Skeletal muscle tissue (tissue), 4 donors: ENCODE results near the gene ZHX3. TPM values are rescaled to one million over a fixed set of nuclear protein-coding genes. Genes with fewer than 3 reads are reported as not detected.
A peak's percentile ranks its signal among the peaks of the same experiment; 100 is the strongest.

Experiments
- H3K27ac ChIP-seq: one replicate; pipeline ENCODE4 v1.7.0; 2013; ENCODE audit warnings: mild to moderate bottlenecking, low read depth, low read length, inconsistent platforms
- H3K27me3 ChIP-seq, 3 donors: one replicate each; pipeline ENCODE4 v1.7.0; 2013; ENCODE audit warnings: low read length in 3 of 3; ENCODE audit not compliant: control insufficient read depth in 3 of 3, insufficient read depth in 3 of 3
- H3K36me3 ChIP-seq, 3 donors: one replicate each; pipeline ENCODE4 v1.7.0; 2013; ENCODE audit warnings: low read length in 3 of 3; ENCODE audit not compliant: control insufficient read depth in 3 of 3, insufficient read depth in 3 of 3
- H3K4me1 ChIP-seq, 3 donors: one replicate each; pipeline ENCODE4 v1.7.0; 2013; ENCODE audit warnings: low read length in 3 of 3, mild to moderate bottlenecking in 3 of 3; ENCODE audit not compliant: control insufficient read depth in 3 of 3, insufficient read depth in 3 of 3
- H3K4me3 ChIP-seq, 3 donors: one replicate each; pipeline ENCODE4 v1.7.0; 2013; ENCODE audit warnings: low read length in 3 of 3
- H3K9ac ChIP-seq, 3 donors: one replicate each; pipeline ENCODE4 v1.7.0; 2013; ENCODE audit warnings: low read length in 3 of 3, mild to moderate bottlenecking in 3 of 3, moderate library complexity in 2 of 3, low read depth in 1 of 3
- H3K9me3 ChIP-seq, 3 donors: one replicate each; pipeline ENCODE4 v1.7.0; 2013; ENCODE audit warnings: low read length in 3 of 3; ENCODE audit not compliant: control insufficient read depth in 3 of 3
- total RNA-seq: library from RNA; depleted of rRNA; stranded (reverse); fragments of >200 nt; gene quantifications from one replicate; pipeline ENCODE4 v1.2.3, GENCODE V29; 2014
- donor health status: Osteomylitis.

Gene ZHX3
- total RNA-seq, 1 donor from 2014 or later: 4.7 TPM

GRCh38 chr20:41187668-41188067, 129.9 kb downstream of the ZHX3 start:
- H3K27me3 ChIP-seq: no peaks in the 10 kb centered on the region
- peaks cover 13 to 26% (median 25%) of the 10 kb centered on the region in 3 donors for H3K4me1 ChIP-seq
- peaks cover 0 to 6% (median 0%) of the 10 kb centered on the region in 3 donors for H3K9me3 ChIP-seq
- no peak overlapping the region for H3K9ac ChIP-seq
- no peak overlapping the region for H3K4me3 ChIP-seq
- peaks cover 5 to 12% (median 8%) of the 10 kb centered on the region in 3 donors for H3K36me3 ChIP-seq
- H3K27ac ChIP-seq: no peak overlapping the region

- no peak overlapping the region for H3K4me3 ChIP-seq
- no peaks in the 10 kb centered on the region for H3K27me3 ChIP-seq
- H3K36me3 ChIP-seq: peaks cover 6 to 10% (median 8%) of the 10 kb centered on the region in 3 donors
- H3K9ac ChIP-seq: peak overlapping the region in 1 of 3 donors; percentile 64
- H3K9me3 ChIP-seq: no peaks in the 10 kb centered on the region
- H3K27ac ChIP-seq: no peak overlapping the region
- H3K4me1 ChIP-seq: peaks cover 4 to 16% (median 15%) of the 10 kb centered on the region in 3 donors
Measured at GRCh38 chr20:41185013-41185757, 132.3 kb downstream of the ZHX3 start.

GRCh38 chr20:41183831-41184230, 133.7 kb downstream of the ZHX3 start:
- no peaks in the 10 kb centered on the region for H3K9me3 ChIP-seq
- H3K27me3 ChIP-seq: no peaks in the 10 kb centered on the region
- no peak overlapping the region for H3K4me3 ChIP-seq
- no peak overlapping the region for H3K27ac ChIP-seq
- peaks cover 6 to 10% (median 8%) of the 10 kb centered on the region in 3 donors for H3K36me3 ChIP-seq
- H3K9ac ChIP-seq: peak overlapping the region in 1 of 3 donors; percentile 16
- peaks cover 8 to 23% (median 20%) of the 10 kb centered on the region in 3 donors for H3K4me1 ChIP-seq

GRCh38 chr20:41183391-41183790, 134.1 kb downstream of the ZHX3 start:
- peak overlapping the region in 1 of 3 donors; percentile 3 for H3K9ac ChIP-seq
- H3K9me3 ChIP-seq: no peaks in the 10 kb centered on the region
- no peaks in the 10 kb centered on the region for H3K27me3 ChIP-seq
- H3K36me3 ChIP-seq: peaks cover 6 to 10% (median 8%) of the 10 kb centered on the region in 3 donors
- no peak overlapping the region for H3K4me3 ChIP-seq
- no peak overlapping the region for H3K27ac ChIP-seq
- peaks cover 13 to 27% (median 24%) of the 10 kb centered on the region in 3 donors for H3K4me1 ChIP-seq

- no peaks in the 10 kb centered on the region for H3K9me3 ChIP-seq
- H3K4me1 ChIP-seq: peaks cover 21 to 36% (median 33%) of the 10 kb centered on the region in 3 donors
- no peak overlapping the region for H3K9ac ChIP-seq
- peaks cover 6 to 10% (median 8%) of the 10 kb centered on the region in 3 donors for H3K36me3 ChIP-seq
- H3K27ac ChIP-seq: no peak overlapping the region
- H3K27me3 ChIP-seq: no peaks in the 10 kb centered on the region
- no peak overlapping the region for H3K4me3 ChIP-seq
Measured at GRCh38 chr20:41182296-41183212, 135.0 kb downstream of the ZHX3 start.

- H3K36me3 ChIP-seq: peaks cover 6 to 12% (median 10%) of the 10 kb centered on the region in 3 donors
- no peaks in the 10 kb centered on the region for H3K9me3 ChIP-seq
- H3K4me1 ChIP-seq: peaks cover 28 to 46% (median 42%) of the 10 kb centered on the region in 3 donors
- no peak overlapping the region for H3K27ac ChIP-seq
- H3K9ac ChIP-seq: no peak overlapping the region
- no peaks in the 10 kb centered on the region for H3K27me3 ChIP-seq
- H3K4me3 ChIP-seq: no peak overlapping the region
Measured at GRCh38 chr20:41181567-41181966, 136.0 kb downstream of the ZHX3 start.

GRCh38 chr20:41180599-41181333, 136.8 kb downstream of the ZHX3 start:
- Histone ChIP-seq H3K27ac (no peak overlapping the region), H3K9ac (no peak overlapping the region), H3K9me3 (no peaks in the 10 kb centered on the region), H3K4me3 (no peak overlapping the region), H3K4me1 (peaks cover 35 to 53% (median 50%) of the 10 kb centered on the region in 3 donors), H3K27me3 (no peaks in the 10 kb centered on the region), H3K36me3 (peaks cover 6 to 15% (median 10%) of the 10 kb centered on the region in 3 donors)

GRCh38 chr20:41179961-41180360, 137.6 kb downstream of the ZHX3 start:
- no peaks in the 10 kb centered on the region for H3K27me3 ChIP-seq
- no peaks in the 10 kb centered on the region for H3K9me3 ChIP-seq
- H3K36me3 ChIP-seq: peaks cover 6 to 16% (median 9%) of the 10 kb centered on the region in 3 donors
- H3K4me3 ChIP-seq: no peak overlapping the region
- H3K27ac ChIP-seq: no peak overlapping the region
- no peak overlapping the region for H3K9ac ChIP-seq
- H3K4me1 ChIP-seq: peaks cover 39 to 53% (median 50%) of the 10 kb centered on the region in 3 donors

- Histone ChIP-seq H3K27me3 (no peaks in the 10 kb centered on the region), H3K4me1 (peaks cover 48 to 57% (median 53%) of the 10 kb centered on the region in 3 donors), H3K9me3 (no peaks in the 10 kb centered on the region), H3K36me3 (peaks cover 8 to 19% (median 11%) of the 10 kb centered on the region in 3 donors), H3K27ac (no peak overlapping the region), H3K4me3 (no peak overlapping the region), H3K9ac (peak overlapping the region in 2 of 3 donors; percentile 15 to 57)
Measured at GRCh38 chr20:41178904-41179432, 138.6 kb downstream of the ZHX3 start.
